ENCODE data around the gene BICC1. TPM values are rescaled to one million over a fixed set of nuclear protein-coding genes. Genes with fewer than 3 reads are reported as not detected.

The BICC1 gene
- polyA plus RNA-seq, 3 donors = 0.02 to 0.24 (median 0.14) TPM

DNA sequence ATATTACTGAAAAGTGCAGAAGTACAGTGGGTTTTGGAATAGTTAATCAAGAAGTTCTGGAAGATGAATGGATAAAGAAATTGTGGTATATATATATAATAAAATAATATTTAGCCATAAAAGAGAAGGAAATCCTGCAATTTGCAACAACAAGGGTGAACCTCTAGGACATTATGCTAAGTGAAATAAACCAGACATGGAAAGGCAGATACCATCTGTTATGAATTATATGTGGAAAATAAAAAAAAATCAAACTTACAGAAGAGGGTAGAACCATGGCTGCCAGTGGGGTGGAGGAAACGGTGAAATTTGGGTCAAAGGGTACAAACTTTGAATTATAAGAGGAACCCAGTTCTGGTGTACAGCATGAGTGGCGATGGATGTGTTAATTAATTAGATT is 162.6 kb downstream of the BICC1 start:
- Histone ChIP-seq H3K4me1 (ENCODE audit: control insufficient read depth in 1 of 2, insufficient read depth in 2 of 2, low read length in 2 of 2) (no peaks in the 10 kb centered on the region), H3K4me3 (replicated peaks in 1 of 3; ENCODE audit: low read depth in 2 of 3, low read length in 3 of 3) (no peak overlapping the region), H3K27me3 (ENCODE audit: control insufficient read depth in 2 of 2, insufficient read depth in 2 of 2, low read length in 2 of 2) (no peaks in the 10 kb centered on the region), H3K4me2 (replicated peaks; ENCODE audit: extremely low read depth, low read length, poor library complexity, severe bottlenecking) (no peak overlapping the region), H3K9ac (ENCODE audit: insufficient read depth, low read length, poor library complexity, severe bottlenecking) (no peak overlapping the region), H3K27ac (ENCODE audit: low read depth in 1 of 2, low read length in 2 of 2) (no peak overlapping the region), H3K79me2 (ENCODE audit: insufficient read depth, low read length) (no peaks in the 10 kb centered on the region), H2AFZ (ENCODE audit: insufficient read depth, low read depth, low read length, poor library complexity, severe bottlenecking) (no peak overlapping the region), H3K9me3 (replicated peaks in 1 of 2; ENCODE audit: control insufficient read depth in 1 of 2, insufficient read depth in 1 of 2, low read length in 2 of 2) (peaks cover 0 to 12% of the 10 kb centered on the region in 2 donors), H4K20me1 (ENCODE audit: insufficient read depth, low read length) (no peaks in the 10 kb centered on the region), H3K36me3 (replicated peaks in 1 of 2; ENCODE audit: control insufficient read depth in 1 of 2, insufficient read depth in 2 of 2, low read length in 2 of 2) (no peaks in the 10 kb centered on the region)
- intact Hi-C loops (cut with micrococcal nuclease) = no loop called here
- no peaks in the 10 kb centered on the region for H3K27me3 Mint-ChIP-seq (ENCODE audit: low read depth in 3 of 3)
- H3K27ac Mint-ChIP-seq = no peak overlapping the region
- TF ChIP-seq, protein P1, sequence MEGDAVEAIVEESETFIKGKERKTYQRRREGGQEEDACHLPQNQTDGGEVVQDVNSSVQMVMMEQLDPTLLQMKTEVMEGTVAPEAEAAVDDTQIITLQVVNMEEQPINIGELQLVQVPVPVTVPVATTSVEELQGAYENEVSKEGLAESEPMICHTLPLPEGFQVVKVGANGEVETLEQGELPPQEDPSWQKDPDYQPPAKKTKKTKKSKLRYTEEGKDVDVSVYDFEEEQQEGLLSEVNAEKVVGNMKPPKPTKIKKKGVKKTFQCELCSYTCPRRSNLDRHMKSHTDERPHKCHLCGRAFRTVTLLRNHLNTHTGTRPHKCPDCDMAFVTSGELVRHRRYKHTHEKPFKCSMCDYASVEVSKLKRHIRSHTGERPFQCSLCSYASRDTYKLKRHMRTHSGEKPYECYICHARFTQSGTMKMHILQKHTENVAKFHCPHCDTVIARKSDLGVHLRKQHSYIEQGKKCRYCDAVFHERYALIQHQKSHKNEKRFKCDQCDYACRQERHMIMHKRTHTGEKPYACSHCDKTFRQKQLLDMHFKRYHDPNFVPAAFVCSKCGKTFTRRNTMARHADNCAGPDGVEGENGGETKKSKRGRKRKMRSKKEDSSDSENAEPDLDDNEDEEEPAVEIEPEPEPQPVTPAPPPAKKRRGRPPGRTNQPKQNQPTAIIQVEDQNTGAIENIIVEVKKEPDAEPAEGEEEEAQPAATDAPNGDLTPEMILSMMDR (IDR thresholded peaks at IDR 0.05) = no peak
- no peaks in the 10 kb centered on the region for H3K4me1 Mint-ChIP-seq
- WGBS (ENCODE audit: insufficient coverage) = no CpG with 5 or more reads among the region's 2 CpGs
- no peak for DNase-seq
- no peaks in the 10 kb centered on the region for H3K36me3 Mint-ChIP-seq
- H3K9me3 Mint-ChIP-seq = peaks cover 8 to 24% (median 14%) of the 10 kb centered on the region in 7 donors
- no peak overlapping the region for H3K4me3 Mint-ChIP-seq

DNA sequence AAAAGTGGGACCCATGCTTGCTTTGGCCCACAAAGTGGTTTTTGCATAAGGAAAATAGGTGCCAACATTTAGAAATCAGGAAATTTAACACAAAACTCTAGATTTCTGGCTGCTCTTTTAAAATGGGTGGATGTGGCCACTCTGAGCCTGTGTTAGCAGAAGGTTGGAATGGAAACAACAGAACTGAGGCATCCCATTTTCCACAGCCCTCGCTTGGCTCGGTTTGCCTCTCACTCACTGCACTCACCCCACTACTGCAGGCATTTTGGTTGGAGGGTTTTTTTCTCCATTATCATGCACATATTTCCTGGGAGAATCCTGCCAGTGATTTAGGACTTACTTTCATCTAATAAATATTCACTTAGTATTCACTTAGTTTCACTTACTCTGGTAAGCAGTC is 178.9 kb downstream of the BICC1 start:
- Histone ChIP-seq H3K9me3 (replicated peaks in 1 of 2; ENCODE audit: control insufficient read depth in 1 of 2, insufficient read depth in 1 of 2, low read length in 2 of 2) (peaks cover 16 to 21% of the 10 kb centered on the region in 2 donors), H3K9ac (ENCODE audit: insufficient read depth, low read length, poor library complexity, severe bottlenecking) (no peak overlapping the region), H3K27me3 (ENCODE audit: control insufficient read depth in 2 of 2, insufficient read depth in 2 of 2, low read length in 2 of 2) (no peaks in the 10 kb centered on the region), H3K27ac (ENCODE audit: low read depth in 1 of 2, low read length in 2 of 2) (no peak overlapping the region), H3K36me3 (replicated peaks in 1 of 2; ENCODE audit: control insufficient read depth in 1 of 2, insufficient read depth in 2 of 2, low read length in 2 of 2) (no peaks in the 10 kb centered on the region), H3K79me2 (ENCODE audit: insufficient read depth, low read length) (no peaks in the 10 kb centered on the region), H3K4me3 (replicated peaks in 1 of 3; ENCODE audit: low read depth in 2 of 3, low read length in 3 of 3) (no peak overlapping the region), H2AFZ (ENCODE audit: insufficient read depth, low read depth, low read length, poor library complexity, severe bottlenecking) (no peak overlapping the region), H4K20me1 (ENCODE audit: insufficient read depth, low read length) (no peaks in the 10 kb centered on the region), H3K4me2 (replicated peaks; ENCODE audit: extremely low read depth, low read length, poor library complexity, severe bottlenecking) (no peak overlapping the region), H3K4me1 (ENCODE audit: control insufficient read depth in 1 of 2, insufficient read depth in 2 of 2, low read length in 2 of 2) (no peaks in the 10 kb centered on the region)
- TF ChIP-seq, protein P1 (IDR thresholded peaks at IDR 0.05) = no peak
- intact Hi-C loops (cut with micrococcal nuclease) = no loop called here
- no CpG with 5 or more reads among the region's 2 CpGs for WGBS (ENCODE audit: insufficient coverage)
- H3K36me3 Mint-ChIP-seq = no peaks in the 10 kb centered on the region
- H3K27ac Mint-ChIP-seq = no peak overlapping the region
- H3K9me3 Mint-ChIP-seq = peaks cover 17 to 32% (median 29%) of the 10 kb centered on the region in 7 donors
- no peak for DNase-seq
- H3K27me3 Mint-ChIP-seq (ENCODE audit: low read depth in 3 of 3) = no peaks in the 10 kb centered on the region
- no peak overlapping the region for H3K4me3 Mint-ChIP-seq
- no peaks in the 10 kb centered on the region for H3K4me1 Mint-ChIP-seq
